HG03432 (cell line): ENCODE measurements around the gene AKAP17A.
"Not testable (repeated sequence)": the region's sequence is repeated elsewhere in the genome, so short reads cannot be mapped to it uniquely, and the experiment has no call there.

Experiments used
- ATAC-seq: cut with Tn5 transposase; IDR thresholded peaks from one replicate; pipeline ENCODE4 v1.9.1; 2021; ENCODE audit warnings: mild to moderate bottlenecking, moderate library complexity; ENCODE audit not compliant: unreplicated experiment

The AKAP17A gene

GRCh38 chrX:1601768-1602085 is 10.3 kb downstream of the AKAP17A start:
- ATAC-seq: no peak

- no peak for ATAC-seq
These were observed 10.9 kb downstream of the AKAP17A start for GRCh38 chrX:1602299-1602698.

- ATAC-seq: no peak
These were observed 15.1 kb downstream of the AKAP17A start for GRCh38 chrX:1606496-1606895.

- ATAC-seq: no peak
These were observed 17.9 kb downstream of the AKAP17A start for GRCh38 chrX:1609311-1609710.

- ATAC-seq: no peak
These were observed 18.4 kb downstream of the AKAP17A start for GRCh38 chrX:1609762-1610161.

GRCh38 chrX:1610166-1610565 is 18.8 kb downstream of the AKAP17A start:
- no peak for ATAC-seq

- ATAC-seq: no peak
These were observed 19.3 kb downstream of the AKAP17A start for GRCh38 chrX:1610736-1611135.

GRCh38 chrX:1612641-1613286 is 21.4 kb downstream of the AKAP17A start:
- ATAC-seq: no peak

- ATAC-seq: no peak
These were observed 23.5 kb downstream of the AKAP17A start, which contains the start of gene ASMT for GRCh38 chrX:1614927-1615326. ASMT (plus strand) TSS chrX:1615059; CDS start chrX:1615200, 141 bp downstream.

- ATAC-seq: no peak
These were observed 27.3 kb downstream of the AKAP17A start for GRCh38 chrX:1618689-1619088.

- peak; percentile 5 for ATAC-seq
These were observed 32.3 kb downstream of the AKAP17A start for GRCh38 chrX:1623691-1624090.

GRCh38 chrX:1624158-1624860 is 32.9 kb downstream of the AKAP17A start:
- ATAC-seq: not testable (repeated sequence)

GRCh38 chrX:1624861-1625215 is 33.4 kb downstream of the AKAP17A start:
- ATAC-seq: not testable (repeated sequence)

- ATAC-seq: no peak
These were observed 37.8 kb downstream of the AKAP17A start for GRCh38 chrX:1629244-1629643.

GRCh38 chrX:1646009-1646408 is 54.6 kb downstream of the AKAP17A start:
- no peak for ATAC-seq

- ATAC-seq: no peak
These were observed 58.2 kb downstream of the AKAP17A start for GRCh38 chrX:1649621-1650020.
